Retina (tissue), 1 donor: ENCODE results near the gene MICA.

Experiments
- DNase-seq: peaks from one replicate; pipeline ENCODE4 v3.0.0-alpha.2; 2016

MICA gene

GRCh38 chr6:31462964-31463870 lies 59.8 kb downstream of the MICA start:
- DNase-seq = peak; percentile 89

- DNase-seq = no peak
These were observed 61.1 kb downstream of the MICA start for GRCh38 chr6:31464252-31465184.
